Cardiac fibroblast (primary cell): Measurements from ENCODE around the gene FOSL2.

Experiments used
- DNase-seq, 2 donors: peaks; one replicate each; pipeline versions ENCODE4 v3.0.0 to v3.0.0-alpha.2; 2010; ENCODE audit warnings: low read depth in 2 of 2
- H3K4me3 ChIP-seq, 2 donors: replicated peaks in 1 of 2; 1 replicate in 1 of 2; 2 replicates in 1 of 2; pipeline ENCODE4 v1.5.1; 2011; ENCODE audit warnings: low read depth in 2 of 2, low read length in 2 of 2, mild to moderate bottlenecking in 2 of 2, moderate library complexity in 1 of 2
- TF ChIP-seq, protein P1 (sequence below): IDR thresholded peaks from one replicate; pipeline ENCODE4 v1.5.1; 2011; ENCODE audit warnings: low read depth, mild to moderate bottlenecking, low read length, inconsistent platforms

Gene FOSL2

DNA sequence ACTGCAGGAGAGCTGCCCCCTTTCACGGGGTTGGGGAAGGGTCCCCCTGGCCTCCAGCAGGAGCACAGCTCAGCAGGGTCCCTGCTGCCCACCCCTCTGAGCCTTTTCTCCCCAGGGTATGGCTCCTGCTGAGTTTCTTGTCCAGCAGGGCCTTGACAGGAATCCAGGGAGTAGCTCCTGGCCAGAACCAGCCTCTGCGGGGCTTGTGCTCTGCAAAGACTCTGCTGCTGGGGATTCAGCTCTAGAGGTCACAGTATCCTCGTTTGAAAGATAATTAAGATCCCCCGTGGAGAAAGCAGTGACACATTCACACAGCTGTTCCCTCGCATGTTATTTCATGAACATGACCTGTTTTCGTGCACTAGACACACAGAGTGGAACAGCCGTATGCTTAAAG lies 21.2 kb downstream of the FOSL2 start:
- H3K4me3 ChIP-seq = no peak overlapping the region
- TF ChIP-seq, protein P1, sequence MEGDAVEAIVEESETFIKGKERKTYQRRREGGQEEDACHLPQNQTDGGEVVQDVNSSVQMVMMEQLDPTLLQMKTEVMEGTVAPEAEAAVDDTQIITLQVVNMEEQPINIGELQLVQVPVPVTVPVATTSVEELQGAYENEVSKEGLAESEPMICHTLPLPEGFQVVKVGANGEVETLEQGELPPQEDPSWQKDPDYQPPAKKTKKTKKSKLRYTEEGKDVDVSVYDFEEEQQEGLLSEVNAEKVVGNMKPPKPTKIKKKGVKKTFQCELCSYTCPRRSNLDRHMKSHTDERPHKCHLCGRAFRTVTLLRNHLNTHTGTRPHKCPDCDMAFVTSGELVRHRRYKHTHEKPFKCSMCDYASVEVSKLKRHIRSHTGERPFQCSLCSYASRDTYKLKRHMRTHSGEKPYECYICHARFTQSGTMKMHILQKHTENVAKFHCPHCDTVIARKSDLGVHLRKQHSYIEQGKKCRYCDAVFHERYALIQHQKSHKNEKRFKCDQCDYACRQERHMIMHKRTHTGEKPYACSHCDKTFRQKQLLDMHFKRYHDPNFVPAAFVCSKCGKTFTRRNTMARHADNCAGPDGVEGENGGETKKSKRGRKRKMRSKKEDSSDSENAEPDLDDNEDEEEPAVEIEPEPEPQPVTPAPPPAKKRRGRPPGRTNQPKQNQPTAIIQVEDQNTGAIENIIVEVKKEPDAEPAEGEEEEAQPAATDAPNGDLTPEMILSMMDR = no peak
- no peak for DNase-seq

- TF ChIP-seq, protein P1 = no peak
- no peak overlapping the region for H3K4me3 ChIP-seq
- DNase-seq = no peak
These were observed 21.9 kb downstream of the FOSL2 start for GRCh38 chr2:28414583-28414982.

DNA sequence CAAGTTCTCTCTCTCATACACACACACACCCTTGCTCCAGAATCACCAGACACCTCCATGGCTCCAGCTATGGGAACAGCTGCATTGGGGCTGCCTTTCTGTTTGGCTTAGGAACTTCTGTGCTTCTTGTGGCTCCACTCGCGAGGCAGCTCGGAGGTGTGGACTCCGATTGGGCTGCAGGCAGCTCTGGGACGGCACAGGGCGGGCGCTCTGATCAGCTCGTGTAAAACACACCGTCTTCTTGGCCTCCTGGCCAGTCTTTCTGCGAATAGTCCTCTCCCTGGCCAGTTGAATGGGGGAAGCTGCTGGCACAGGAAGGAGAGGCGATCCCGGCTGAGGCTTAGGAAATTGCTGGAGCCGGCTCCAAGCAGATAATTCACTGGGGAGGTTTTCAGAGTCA lies 22.4 kb downstream of the FOSL2 start:
- no peak for DNase-seq
- H3K4me3 ChIP-seq = no peak overlapping the region
- TF ChIP-seq, protein P1 = no peak

- DNase-seq = no peak
- TF ChIP-seq, protein P1 = no peak
These were observed 23.1 kb downstream of the FOSL2 start for GRCh38 chr2:28415715-28416114.

GRCh38 chr2:28419003-28419402 lies 26.3 kb downstream of the FOSL2 start:
- DNase-seq = no peak
- no peak overlapping the region for H3K4me3 ChIP-seq
- TF ChIP-seq, protein P1 = no peak

More at GRCh38 chr2:28415715-28416114, 23.1 kb downstream of the FOSL2 start:
- H3K4me3 ChIP-seq = no peak overlapping the region

DNA sequence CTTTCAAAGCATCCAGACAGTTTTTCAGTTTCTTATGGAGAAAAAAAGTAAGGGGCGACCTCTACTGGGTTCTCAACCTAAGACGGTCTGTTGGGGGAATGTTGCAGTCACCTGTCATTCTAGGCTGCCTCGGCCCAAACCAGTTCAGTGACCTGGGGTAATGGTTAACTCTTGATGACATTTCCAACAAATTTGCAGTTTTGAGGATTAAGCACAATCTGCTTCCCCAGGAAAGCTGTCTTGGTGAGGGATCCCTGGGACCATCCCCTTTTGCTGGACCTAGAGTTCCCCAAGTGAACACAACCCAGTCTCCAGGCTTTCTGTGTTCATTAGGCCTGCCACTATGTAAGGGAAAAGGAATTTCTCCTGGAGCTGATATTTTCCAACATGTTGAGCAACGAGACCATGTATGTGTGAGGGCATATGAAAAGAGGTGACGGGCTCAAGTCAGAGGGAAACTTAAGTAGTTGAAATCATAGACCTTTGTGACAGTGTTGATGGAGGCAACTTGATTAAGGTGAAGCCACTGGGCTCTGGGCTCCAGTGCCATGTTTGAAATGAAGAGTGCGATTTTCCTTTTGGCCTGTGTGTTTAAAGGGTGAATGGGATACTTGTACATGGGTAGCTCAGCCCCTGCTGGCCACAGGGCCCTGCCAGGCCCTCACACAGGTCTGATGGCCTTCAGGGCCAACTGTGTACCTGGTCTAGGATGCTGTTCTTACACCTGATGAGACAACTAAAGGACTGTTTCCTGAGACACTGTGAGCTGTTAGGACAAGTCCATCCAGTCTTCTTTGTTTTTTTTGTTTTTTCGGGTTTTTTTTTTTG lies 27.0 kb downstream of the FOSL2 start:
- TF ChIP-seq, protein P1 = no peak

More for the DNA sequence above, 27.0 kb downstream of the FOSL2 start:
- no peak for DNase-seq
- no peak overlapping the region for H3K4me3 ChIP-seq
